ENCODE results near the gene CAMP. TPM values are rescaled to one million over a fixed set of nuclear protein-coding genes. Genes with fewer than 3 reads are reported as not detected.

CAMP gene, protein sequence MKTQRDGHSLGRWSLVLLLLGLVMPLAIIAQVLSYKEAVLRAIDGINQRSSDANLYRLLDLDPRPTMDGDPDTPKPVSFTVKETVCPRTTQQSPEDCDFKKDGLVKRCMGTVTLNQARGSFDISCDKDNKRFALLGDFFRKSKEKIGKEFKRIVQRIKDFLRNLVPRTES
- not detected in 2 replicates for total RNA-seq

DNA sequence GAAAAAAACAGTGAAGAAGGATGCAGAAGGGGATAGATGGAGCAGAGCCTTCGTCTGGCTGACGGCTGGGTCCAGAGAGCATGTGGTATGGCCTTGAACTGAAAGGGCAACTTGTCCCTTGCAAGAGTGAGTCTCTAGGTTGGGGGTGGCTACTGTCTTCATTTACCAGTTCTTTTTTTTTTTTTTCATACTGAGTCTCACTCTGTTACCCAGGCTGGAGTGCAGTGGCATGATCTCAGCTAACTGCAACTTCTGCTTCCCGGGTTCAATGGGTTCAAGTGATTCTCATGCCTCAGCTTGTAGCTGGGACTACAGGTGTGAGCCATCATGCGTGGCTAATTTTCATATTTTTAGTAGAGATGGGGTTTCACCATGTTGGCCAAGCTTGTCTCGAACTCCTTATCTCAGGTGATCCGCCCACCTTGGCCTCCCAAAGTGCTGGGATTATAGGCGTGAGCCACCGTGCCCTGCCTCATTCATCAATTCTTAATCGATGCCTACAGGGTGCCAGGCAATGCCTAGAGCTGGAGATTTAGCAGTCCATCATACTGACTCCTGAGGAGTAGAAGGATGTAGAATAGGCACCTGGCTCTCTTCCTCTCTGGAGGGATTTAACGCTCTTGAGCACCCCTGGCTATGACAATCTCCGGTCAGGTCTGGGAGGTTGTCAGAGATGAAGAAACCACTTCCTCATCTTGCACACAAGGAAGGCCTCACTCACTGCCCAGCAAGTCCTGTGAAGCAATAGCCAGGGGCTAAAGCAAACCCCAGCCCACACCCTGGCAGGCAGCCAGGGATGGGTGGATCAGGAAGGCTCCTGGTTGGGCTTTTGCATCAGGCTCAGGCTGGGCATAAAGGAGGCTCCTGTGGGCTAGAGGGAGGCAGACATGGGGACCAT lies at the start of gene CAMP:
Gene CAMP (plus strand): TSS at position 880 of the 898 bp plus-strand sequence. CDS start 17 bp downstream, at position 897.

DNA sequence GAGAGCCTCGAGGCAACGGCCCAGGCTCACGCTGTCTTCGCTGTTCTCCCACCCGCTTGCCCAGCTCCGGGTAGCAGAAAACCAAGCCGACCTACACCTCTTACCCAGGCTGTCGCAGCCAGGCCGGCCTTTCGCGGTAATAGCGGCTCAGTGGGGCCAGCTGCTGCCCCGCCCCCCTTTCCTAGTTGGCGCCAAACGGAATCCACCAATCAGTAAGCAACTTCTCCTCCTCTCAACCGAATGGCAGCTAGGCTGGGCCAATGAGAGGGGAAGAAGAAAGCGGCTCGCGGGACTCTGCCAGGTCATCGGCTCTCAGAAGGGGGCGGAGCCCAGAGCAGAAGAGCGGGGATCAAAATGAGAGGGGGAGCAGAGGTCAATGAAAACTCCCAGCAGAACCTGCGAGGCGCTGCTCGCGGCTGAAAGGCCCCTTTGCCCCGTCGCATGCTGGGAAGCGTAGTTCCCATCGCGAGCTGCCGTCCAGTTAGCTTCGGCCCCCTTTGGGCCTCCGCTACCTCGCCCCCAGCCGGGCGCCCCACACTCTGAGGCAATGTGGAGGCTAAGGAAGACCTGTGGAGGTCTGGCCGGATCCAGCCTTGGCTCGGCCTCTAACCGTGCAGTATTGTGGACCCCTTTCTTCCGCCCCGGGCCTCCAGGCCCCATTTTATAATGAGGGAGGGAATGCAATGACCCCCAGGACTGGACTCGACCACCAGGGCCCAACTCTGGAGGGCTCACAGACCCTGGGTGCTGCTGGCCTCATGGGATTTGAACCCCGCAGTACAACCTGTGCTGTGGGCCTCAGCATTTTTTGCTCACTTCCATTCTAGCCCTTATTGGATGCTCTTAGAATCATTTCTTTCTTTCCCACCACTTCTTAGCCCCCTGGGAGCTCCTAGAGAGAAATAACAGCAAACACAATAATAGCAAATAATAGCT lies 34.8 kb upstream of the CAMP start, which contains the start of gene CDC25A:
Gene CDC25A (minus strand): TSS at position 152 of the 936 bp plus-strand sequence. CDS start 470 bp downstream, outside the sequence.

Other genes starting within 250 kb of the CAMP start
- gene MAP4, start 207.1 kb upstream of the CAMP start, total RNA-seq: 172 and 174 TPM in 2 replicates
- 22.5 and 23.1 TPM in 2 replicates for gene CDC25A, start 35.1 kb upstream of the CAMP start, total RNA-seq
- gene ZNF589, start 17.6 kb downstream of the CAMP start, total RNA-seq: 2.8 and 3.7 TPM in 2 replicates
- 25.6 and 27.3 TPM in 2 replicates for gene NME6, start 77.9 kb downstream of the CAMP start, total RNA-seq
- not detected in 2 replicates for gene SPINK8, start 110.2 kb downstream of the CAMP start, total RNA-seq
- gene FBXW12, start 148.7 kb downstream of the CAMP start, total RNA-seq: not detected in 2 replicates
- gene PLXNB1, start 206.6 kb downstream of the CAMP start, total RNA-seq: 9.3 and 17.1 TPM in 2 replicates
- 18.2 and 20.7 TPM in 2 replicates for gene CCDC51, start 216.6 kb downstream of the CAMP start, total RNA-seq
- 536 and 642 TPM in 2 replicates for gene TMA7, start 216.8 kb downstream of the CAMP start, total RNA-seq
- 6.9 and 8.8 TPM in 2 replicates for gene ATRIP, start 223.2 kb downstream of the CAMP start, total RNA-seq

Data from mammary microvascular endothelial cell (primary cell).